Measurements from ENCODE around the gene SNX18. TPM values are rescaled to one million over a fixed set of nuclear protein-coding genes. Genes with fewer than 3 reads are reported as not detected.
A peak's percentile ranks its signal among the peaks of the same experiment; 100 is the strongest.

Gene SNX18
- total and polyA plus RNA-seq, 2 of the 4 experiments (the other 2 are of a cell fraction) = 31.2 to 50.0 TPM

- TF ChIP-seq RCOR1 (IDR thresholded peaks at IDR 0.05; ENCODE audit: insufficient replicate concordance, low read length) = no peak
Measured at GRCh38 chr5:54533541-54534190, 16.1 kb downstream of the SNX18 start (continued).

DNA sequence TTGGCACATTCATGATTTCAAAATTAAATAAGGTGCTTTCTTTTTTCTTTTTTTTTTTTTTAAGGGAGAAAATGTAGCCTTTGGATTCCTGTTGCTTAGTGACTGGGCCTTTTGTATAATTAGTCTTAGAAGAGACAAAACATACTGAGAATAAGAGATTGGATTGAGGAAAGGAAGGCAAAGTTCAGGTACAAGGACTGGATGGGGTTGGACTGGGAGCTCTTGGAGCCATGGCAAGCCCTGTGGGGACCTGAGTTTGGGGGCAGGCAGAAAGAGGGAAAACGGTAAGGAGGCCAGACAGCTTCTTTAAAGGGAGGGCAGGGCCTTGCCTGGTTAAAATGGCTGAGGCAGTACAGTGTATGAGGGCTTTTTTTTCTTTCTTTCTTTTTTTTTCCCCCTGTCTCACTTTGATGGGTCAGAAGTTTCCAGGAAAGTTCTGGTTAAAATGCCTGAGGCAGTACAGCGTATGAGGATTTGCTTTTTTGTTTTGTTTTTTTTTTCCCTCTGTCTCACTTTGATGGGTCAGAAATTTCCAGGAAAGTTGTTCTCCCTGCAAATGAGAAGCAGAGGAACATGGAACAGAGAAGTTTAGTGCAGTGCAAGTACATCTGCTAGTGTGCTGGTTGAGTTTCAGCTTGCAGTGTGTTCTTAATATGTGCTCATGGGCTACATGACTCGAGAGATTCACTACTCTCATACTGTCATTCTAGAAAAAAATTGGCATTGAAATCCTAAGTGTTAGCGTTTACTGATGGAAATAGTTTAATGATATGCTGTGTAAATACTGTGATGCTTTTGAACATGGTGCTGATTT, 16.8 kb downstream of the SNX18 start:
- Histone ChIP-seq H3K79me1 (ENCODE audit: low read depth in 1 of 2, low read length in 2 of 2) (peaks cover 7 to 53% of the 10 kb centered on the region in 2 experiments; a peak in 3 of 4 replicates), H3K36me3 (ENCODE audit: control insufficient read depth, insufficient read depth, low read length) (peaks cover 12% of the 10 kb centered on the region; the same call in 1 of the 2 replicates), H4K5ac (ENCODE audit: low read depth, low read length) (peak overlapping the region; percentile 27), H2BK120ac (ENCODE audit: low read depth, low read length) (no peak overlapping the region), H3K9ac (ENCODE audit: low read depth, low read length) (peak overlapping the region; percentile 19; the same call in 1 of the 2 replicates), H3K14ac (replicated peaks; ENCODE audit: low read depth, low read length) (peak overlapping the region; percentile 17; the same call in 1 of the 2 replicates), H3K23ac (ENCODE audit: low read depth, low read length) (peak overlapping the region; percentile 66; the same call in 1 of the 2 replicates), H3K56ac (ENCODE audit: extremely low read depth, insufficient read depth, low read length) (no peak overlapping the region), H4K8ac (ENCODE audit: low read depth in 2 of 2, low read length in 2 of 2) (peak overlapping the region; percentile 10 to 68; a peak in 1 of 4 replicates), H3K4ac (ENCODE audit: low read depth, low read length) (peak overlapping the region; percentile 41; the same call in 1 of the 2 replicates), H3K27ac (ENCODE audit: insufficient read depth, low read length) (peak overlapping the region; percentile 55; the same call in 1 of the 2 replicates), H3K9me3 (ENCODE audit: control insufficient read depth, insufficient read depth, low read length) (no peaks in the 10 kb centered on the region), H2BK15ac (ENCODE audit: low read depth, low read length) (no peak overlapping the region), H2AK5ac (ENCODE audit: low read depth, low read length) (no peak overlapping the region; the same call in 1 of the 2 replicates), H4K20me1 (ENCODE audit: insufficient read depth, low read length) (peaks cover 92% of the 10 kb centered on the region), H2AFZ (replicated peaks; ENCODE audit: low read length, poor library complexity) (no peak overlapping the region), H3K4me1 (ENCODE audit: control insufficient read depth, insufficient read depth, low read length) (peaks cover 22% of the 10 kb centered on the region), H2AK9ac (replicated peaks; ENCODE audit: low read depth, low read length, poor library complexity) (no peak overlapping the region), H2BK5ac (ENCODE audit: low read depth, low read length, poor library complexity, severe bottlenecking) (peak overlapping the region; percentile 38), H4K91ac (ENCODE audit: insufficient read depth, low read depth, low read length) (no peak overlapping the region), H3K18ac (ENCODE audit: low read depth, low read length) (peak overlapping the region; percentile 38; the same call in 1 of the 2 replicates), H2BK20ac (ENCODE audit: low read depth, low read length) (no peak overlapping the region), H3K4me2 (ENCODE audit: low read depth, low read length) (peak overlapping the region; percentile 27), H3K9me1 (ENCODE audit: insufficient read depth, low read length) (peaks cover 23% of the 10 kb centered on the region), H3K27me3 (ENCODE audit: control insufficient read depth, insufficient read depth, low read length) (no peaks in the 10 kb centered on the region), H3K4me3 (ENCODE audit: insufficient read depth, low read depth, low read length) (no peak overlapping the region)
- in situ Hi-C loops (cut with MboI; ENCODE audit: low sequenced_read_pairs) = no loop called here
- WGBS, 2 experiments (ENCODE audit: extremely low coverage in 2 of 2, insufficient read length in 1 of 2) = no CpG with 5 or more reads among the region's 4 CpGs
- no TSS peak for BruUV-seq (replicated peaks)
- no peak for ATAC-seq (ENCODE audit: low read depth)
- intact Hi-C loops (cut with micrococcal nuclease) = no loop called here
- ChIA-PET POLR2A (ENCODE audit: unreplicated experiment) (no interaction called here), CTCF (no interaction called here)
- dilution Hi-C loops (cut with HindIII; ENCODE audit: low sequenced_read_pairs, unreplicated experiment) = no loop called here
- DNase-seq = no peak
- no peak for TF ChIP-seq RCOR1 (IDR thresholded peaks at IDR 0.05; ENCODE audit: insufficient replicate concordance, low read length)
- TF ChIP-seq BHLHE40 (IDR thresholded peaks at IDR 0.05; ENCODE audit: low read depth, low read length) = no peak
- TF ChIP-seq CHD1 (IDR thresholded peaks at IDR 0.05; ENCODE audit: low read depth, low read length) = no peak
- no peak for TF ChIP-seq ELK1 (IDR thresholded peaks at IDR 0.05; ENCODE audit: borderline replicate concordance, low read depth, low read length)
- no peak for TF ChIP-seq MAFK (IDR thresholded peaks at IDR 0.05; ENCODE audit: low read depth, low read length)
- no peak for TF ChIP-seq MAZ (IDR thresholded peaks at IDR 0.05; ENCODE audit: borderline replicate concordance, low read depth, low read length)
- TF ChIP-seq POLR2A (IDR thresholded peaks at IDR 0.05; ENCODE audit: low read depth, low read length) = no peak
- no peak for TF ChIP-seq CTCF (conservative IDR thresholded peaks at IDR 0.05; ENCODE audit: low read depth, low read length)
- TF ChIP-seq SMC3 (IDR thresholded peaks at IDR 0.05; ENCODE audit: low read depth, low read length) = no peak
- TF ChIP-seq USF2 (IDR thresholded peaks at IDR 0.05; ENCODE audit: low read depth, low read length) = no peak
